Bronchial epithelial cell (primary cell): ENCODE results near the gene KIF20A. TPM values are rescaled to one million over a fixed set of nuclear protein-coding genes. Genes with fewer than 3 reads are reported as not detected.
A peak's percentile ranks its signal among the peaks of the same experiment; 100 is the strongest.

Experiments used
- DNase-seq: peaks from one replicate; pipeline ENCODE4 v3.0.0-alpha.2; 2010; ENCODE audit warnings: low read depth
- FAIRE-seq: peaks from 2 replicates; lab custom pipeline; 2011; peaks lifted over from hg19 to GRCh38; lab: Jason Lieb, UNC
- H3K27me3 ChIP-seq: 2 replicates; pipeline ENCODE4 v1.5.1; 2011; ENCODE audit warnings: low read length; ENCODE audit not compliant: control insufficient read depth, insufficient read depth
- H3K36me3 ChIP-seq: 2 replicates; pipeline ENCODE4 v1.5.1; 2011; ENCODE audit warnings: low read length; ENCODE audit not compliant: control insufficient read depth, insufficient read depth
- H3K4me3 ChIP-seq: 2 replicates; pipeline ENCODE4 v1.5.1; 2011; ENCODE audit warnings: mild to moderate bottlenecking, low read depth, low read length, control low read depth
- total RNA-seq: library from RNA; depleted of rRNA; stranded (reverse); fragments of >200 nt; gene quantifications from 2 replicates; pipeline ENCODE4 v1.2.1, GENCODE V29; 2014
- TF ChIP-seq, protein P1 (sequence below): IDR thresholded peaks from 2 replicates; pipeline ENCODE4 v1.5.1; 2011; ENCODE audit warnings: mild to moderate bottlenecking, moderate library complexity, low read length, control low read depth, inconsistent platforms; ENCODE audit not compliant: insufficient read depth, severe bottlenecking

The KIF20A gene
- total RNA-seq, 1 donor from 2014 or later, result under 0.01 TPM

DNA sequence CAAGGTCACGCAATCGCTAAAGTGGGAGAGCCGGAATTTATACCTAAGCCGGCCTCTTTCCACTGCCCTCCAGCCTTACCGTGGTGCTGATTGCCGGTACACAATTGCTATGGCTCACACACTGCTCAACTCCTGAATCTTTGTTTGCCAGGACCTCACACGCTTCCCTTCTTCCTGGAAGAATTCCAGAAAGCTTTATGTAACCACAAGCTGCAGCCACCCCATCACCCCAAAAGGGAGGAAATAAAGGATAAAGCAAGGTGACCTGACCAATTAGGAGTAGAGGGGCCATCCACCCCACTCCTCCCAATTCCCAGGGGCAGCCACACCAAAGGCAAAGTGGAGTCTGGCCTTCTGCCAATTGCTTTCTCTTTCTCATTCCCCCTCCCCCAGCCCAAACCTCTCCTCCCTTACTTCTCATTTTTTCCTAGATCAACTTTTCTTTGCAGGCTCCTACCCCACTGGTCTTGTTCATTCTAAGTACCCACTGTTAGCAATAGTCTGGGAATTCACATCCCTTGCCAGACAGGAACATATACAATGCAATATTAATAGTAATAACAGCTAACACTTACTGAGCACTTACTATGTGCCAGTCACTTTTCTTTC lies 52.2 kb downstream of the KIF20A start:
- no peaks in the 10 kb centered on the region for H3K36me3 ChIP-seq
- peaks cover 2% of the 10 kb centered on the region for H3K27me3 ChIP-seq
- TF ChIP-seq, protein P1, sequence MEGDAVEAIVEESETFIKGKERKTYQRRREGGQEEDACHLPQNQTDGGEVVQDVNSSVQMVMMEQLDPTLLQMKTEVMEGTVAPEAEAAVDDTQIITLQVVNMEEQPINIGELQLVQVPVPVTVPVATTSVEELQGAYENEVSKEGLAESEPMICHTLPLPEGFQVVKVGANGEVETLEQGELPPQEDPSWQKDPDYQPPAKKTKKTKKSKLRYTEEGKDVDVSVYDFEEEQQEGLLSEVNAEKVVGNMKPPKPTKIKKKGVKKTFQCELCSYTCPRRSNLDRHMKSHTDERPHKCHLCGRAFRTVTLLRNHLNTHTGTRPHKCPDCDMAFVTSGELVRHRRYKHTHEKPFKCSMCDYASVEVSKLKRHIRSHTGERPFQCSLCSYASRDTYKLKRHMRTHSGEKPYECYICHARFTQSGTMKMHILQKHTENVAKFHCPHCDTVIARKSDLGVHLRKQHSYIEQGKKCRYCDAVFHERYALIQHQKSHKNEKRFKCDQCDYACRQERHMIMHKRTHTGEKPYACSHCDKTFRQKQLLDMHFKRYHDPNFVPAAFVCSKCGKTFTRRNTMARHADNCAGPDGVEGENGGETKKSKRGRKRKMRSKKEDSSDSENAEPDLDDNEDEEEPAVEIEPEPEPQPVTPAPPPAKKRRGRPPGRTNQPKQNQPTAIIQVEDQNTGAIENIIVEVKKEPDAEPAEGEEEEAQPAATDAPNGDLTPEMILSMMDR, result no peak
- no peak overlapping the region for H3K4me3 ChIP-seq
- DNase-seq, result peak; percentile 77
- FAIRE-seq, result no peak

DNA sequence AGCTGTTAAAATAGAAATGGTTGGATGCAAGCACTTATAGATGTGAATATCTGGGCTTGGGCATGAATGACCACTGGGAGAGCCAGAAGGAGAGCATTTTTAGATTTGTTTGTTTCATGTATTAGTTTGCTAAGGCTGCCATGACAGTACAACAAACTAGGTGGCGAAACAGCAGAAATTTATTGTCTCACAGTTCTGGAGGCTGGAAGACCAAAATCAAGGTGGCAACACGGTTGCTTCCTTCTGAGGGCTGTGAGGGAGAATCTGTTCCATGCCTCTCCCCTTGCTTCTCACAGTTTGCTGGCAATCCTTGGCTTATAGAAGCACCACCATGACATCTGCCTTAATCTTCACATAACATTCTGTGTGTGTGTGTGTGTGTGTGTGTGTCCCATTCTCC lies 54.4 kb downstream of the KIF20A start:
- H3K27me3 ChIP-seq, result peaks cover 2% of the 10 kb centered on the region
- no peak for FAIRE-seq
- no peaks in the 10 kb centered on the region for H3K36me3 ChIP-seq
- DNase-seq, result no peak
- TF ChIP-seq, protein P1, result no peak
- no peak overlapping the region for H3K4me3 ChIP-seq

DNA sequence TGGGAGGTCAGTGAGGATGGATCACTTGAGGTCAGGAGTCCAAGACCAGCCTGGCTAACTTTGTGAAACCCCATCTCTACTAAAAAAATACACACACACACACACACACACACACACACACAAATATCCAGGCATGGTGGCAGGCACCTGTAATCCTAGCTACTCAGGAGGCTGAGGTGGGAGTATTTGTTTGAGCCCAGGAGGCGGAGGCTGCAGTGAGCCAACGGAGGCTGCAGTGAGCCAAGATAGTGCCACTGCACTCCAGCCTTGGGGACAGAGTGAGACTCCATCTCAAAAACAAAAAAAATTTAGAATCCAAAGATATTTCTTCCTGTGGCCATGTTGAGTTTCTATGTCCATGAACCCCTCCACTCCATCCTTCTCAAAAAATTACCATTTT lies 55.7 kb downstream of the KIF20A start:
- TF ChIP-seq, protein P1, result no peak
- Histone ChIP-seq H3K4me3 (no peak overlapping the region), H3K27me3 (peaks cover 2% of the 10 kb centered on the region), H3K36me3 (no peaks in the 10 kb centered on the region)
- no peak for FAIRE-seq
- DNase-seq, result no peak

Other genes with a start within 250 kb of the KIF20A start
- 10.5 TPM in 2 replicates for gene FAM13B, start 146.0 kb upstream of the KIF20A start, total RNA-seq
- not detected in 2 replicates for gene WNT8A, start 95.1 kb upstream of the KIF20A start, total RNA-seq
- gene NME5, start 39.7 kb upstream of the KIF20A start, total RNA-seq, result 0.53 and 0.64 TPM in 2 replicates
- 12.1 and 15.0 TPM in 2 replicates for gene BRD8, start 482 bp upstream of the KIF20A start, total RNA-seq
- gene CDC23, start 34.2 kb downstream of the KIF20A start, total RNA-seq, result 19.7 and 27.4 TPM in 2 replicates
- gene GFRA3, start 95.5 kb downstream of the KIF20A start, total RNA-seq, result not detected in 2 replicates
- gene CDC25C, start 152.7 kb downstream of the KIF20A start, total RNA-seq, result 0.26 TPM in 2 replicates
- gene FAM53C, start 159.2 kb downstream of the KIF20A start, total RNA-seq, result 10.3 and 17.7 TPM in 2 replicates
- 42.4 and 44.5 TPM in 2 replicates for gene KDM3B, start 173.6 kb downstream of the KIF20A start, total RNA-seq